ENCODE measurements around the gene ECE1.
"Not testable (repeated sequence)": the region's sequence is repeated elsewhere in the genome, so short reads cannot be mapped to it uniquely, and the experiment has no call there.

Gene ECE1

DNA sequence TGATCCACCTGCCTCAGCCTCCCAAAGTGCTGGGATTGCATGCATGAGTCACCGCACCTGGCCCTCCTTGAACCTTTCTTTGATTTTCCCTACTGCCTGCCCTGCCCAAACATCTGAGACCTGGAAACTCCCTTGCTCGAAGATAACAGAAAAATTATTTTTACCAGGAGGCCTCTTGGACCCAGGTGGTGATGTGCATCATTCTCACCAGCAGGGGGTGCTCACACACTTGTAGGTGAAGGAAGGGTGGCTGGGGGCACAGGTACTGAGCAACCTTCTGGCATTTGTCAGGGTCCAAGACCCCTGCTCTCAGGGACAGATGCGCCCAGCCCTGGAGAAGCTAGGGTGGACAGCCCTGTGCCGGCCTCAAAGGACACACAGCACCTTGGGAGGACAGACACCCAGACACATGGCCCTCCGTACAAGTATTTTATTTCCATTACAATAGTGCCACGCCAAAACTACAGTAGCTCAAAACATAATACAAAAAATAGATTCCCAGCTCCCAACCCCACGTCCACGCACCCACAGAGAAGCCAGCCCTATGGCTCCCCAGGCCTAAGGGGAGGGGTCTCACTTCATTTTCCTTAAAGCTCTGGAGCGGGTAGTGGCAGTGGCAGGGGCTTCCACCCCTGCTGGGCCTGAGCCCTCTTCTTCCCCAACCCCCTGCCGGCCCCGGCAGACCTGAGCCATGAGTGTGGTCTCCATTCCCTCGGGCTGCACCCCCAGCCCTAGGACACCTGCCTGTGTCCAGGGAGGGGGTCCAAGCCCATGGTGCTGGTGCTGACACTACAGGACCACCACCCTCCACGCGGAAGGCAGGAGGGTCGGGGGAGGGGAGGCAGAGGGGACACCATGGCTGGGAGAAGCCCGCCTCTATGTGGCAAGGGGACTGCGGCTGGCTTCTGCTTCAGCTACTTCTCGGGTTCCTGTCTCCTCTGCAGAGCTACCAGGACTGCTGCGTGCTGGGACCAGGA is 73.1 kb downstream of the ECE1 start:
- peak; percentile 58 for DNase-seq

DNA sequence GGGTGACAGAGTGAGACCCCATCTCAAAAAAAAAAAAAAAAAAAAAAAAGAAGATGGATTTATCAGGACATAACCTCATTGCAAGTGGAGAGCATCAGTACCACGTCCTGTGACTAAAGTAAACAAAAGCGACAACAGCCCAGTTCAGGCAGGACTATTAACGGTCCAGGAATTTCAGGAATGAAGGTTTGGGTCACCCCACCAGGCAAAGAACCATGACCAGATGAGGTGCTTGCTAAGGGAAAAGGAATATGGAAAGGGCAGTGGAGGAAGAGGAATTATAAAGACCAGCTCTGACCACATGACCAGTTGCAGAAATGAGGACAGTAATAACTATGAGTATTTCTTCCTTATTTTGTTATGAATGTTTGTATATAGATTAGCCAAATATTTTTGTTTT is 78.1 kb downstream of the ECE1 start:
- DNase-seq: no peak

DNA sequence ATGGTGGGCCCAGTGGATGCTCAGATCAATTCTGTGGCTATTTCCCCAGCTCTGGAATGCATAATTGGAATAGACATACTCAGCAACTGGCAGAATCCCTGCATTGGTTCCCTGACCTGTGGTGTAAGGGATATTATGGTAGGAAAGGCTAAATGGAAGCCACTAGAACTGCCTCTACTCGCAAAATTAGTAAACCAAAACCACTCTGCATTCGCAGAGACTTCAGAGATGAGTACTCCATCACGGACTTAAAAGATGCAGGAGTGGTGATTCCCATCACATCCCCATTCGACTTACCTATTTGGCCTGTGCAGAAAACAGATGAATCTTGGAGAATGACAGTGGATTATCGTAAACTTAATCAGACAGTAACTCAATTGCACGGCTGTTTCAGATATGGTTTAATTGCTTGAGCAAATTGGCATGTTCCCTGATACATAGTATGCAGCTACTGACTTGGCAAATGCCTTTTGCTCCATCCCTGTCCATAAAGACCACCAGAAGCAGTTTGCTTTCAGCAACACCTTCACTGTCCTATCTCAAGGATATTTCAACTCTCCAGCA is 82.0 kb downstream of the ECE1 start:
- not testable (repeated sequence) for DNase-seq

DNA sequence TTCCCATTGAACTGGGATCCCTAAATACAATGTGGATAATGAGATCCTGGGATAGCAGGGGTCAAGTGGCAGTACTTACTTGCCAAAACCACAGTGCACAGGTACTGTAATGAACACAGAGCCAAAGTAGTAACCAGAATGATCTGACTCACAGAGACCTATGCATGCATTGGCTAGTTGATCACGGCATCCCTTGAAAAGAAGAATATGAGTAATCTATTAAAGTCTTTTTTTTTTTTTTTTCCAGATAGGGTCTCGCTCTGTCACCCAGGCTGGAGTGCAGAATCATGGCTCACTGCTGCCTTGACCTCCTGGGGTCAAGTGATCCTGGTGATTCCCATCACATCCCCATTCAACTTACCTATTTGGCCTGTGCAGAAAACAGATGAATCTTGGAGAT is 84.1 kb downstream of the ECE1 start:
- no peak for DNase-seq

GRCh38 chr1:21205416-21205815 is 84.8 kb downstream of the ECE1 start:
- no peak for DNase-seq

GRCh38 chr1:21201650-21202049 is 88.6 kb downstream of the ECE1 start:
- DNase-seq: no peak

DNA sequence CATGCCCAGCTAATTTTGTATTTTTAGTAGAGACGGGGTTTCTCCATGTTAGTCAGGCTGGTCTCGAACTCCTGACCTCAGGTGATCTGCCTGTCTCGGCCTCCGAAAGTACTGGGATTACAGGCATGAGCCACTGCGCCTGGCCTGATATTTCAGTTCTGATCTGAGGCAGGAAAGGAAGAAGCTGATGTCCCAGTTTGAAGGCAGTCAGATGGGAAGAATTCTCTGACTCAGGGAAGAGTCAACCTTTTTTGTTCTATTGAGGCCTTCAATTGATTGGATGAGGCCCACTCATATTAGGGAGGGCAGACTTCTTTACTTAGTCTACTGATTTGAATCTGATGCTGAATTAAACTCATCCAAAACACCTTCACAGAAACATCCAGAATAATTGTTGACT is 89.0 kb downstream of the ECE1 start:
- DNase-seq: not testable (repeated sequence)

DNA sequence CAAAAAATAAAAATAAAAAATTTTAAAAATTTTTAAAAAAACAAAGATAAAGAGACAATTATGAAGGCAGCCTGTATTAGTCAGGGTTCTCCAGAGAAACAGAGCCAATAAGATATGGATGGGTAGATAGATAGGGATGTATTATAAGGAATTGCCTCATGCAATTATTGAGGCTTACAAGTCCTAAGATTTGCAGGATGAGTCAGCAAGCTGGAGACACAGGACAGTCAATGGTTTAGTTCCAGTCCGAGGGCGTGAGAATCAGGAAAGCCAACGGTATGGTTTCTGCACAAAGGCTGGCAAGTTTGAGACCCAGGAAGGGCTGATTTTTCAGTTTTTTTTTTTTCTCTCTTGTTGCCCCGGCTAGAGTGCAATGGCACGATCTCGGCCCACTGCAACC is 89.5 kb downstream of the ECE1 start:
- no peak for DNase-seq

DNA sequence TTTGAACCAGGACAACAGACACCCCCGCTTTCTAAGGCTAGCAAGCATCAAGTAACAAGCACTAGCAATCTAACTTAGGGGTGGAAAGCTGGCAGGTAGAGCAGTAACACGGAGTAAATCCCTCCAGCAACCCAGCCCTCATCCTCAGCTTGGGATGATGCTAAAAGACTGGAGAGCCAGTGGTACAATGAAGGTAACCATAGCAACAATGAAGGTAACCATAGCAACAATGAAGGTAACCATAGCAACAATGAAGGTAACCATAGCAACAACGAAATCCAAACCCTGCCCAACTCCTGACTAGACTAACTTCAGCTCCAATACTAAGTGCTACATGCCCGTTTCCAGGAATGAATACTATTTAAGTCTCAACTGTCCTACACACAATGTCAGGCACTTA is 91.3 kb downstream of the ECE1 start:
- no peak for DNase-seq

DNA sequence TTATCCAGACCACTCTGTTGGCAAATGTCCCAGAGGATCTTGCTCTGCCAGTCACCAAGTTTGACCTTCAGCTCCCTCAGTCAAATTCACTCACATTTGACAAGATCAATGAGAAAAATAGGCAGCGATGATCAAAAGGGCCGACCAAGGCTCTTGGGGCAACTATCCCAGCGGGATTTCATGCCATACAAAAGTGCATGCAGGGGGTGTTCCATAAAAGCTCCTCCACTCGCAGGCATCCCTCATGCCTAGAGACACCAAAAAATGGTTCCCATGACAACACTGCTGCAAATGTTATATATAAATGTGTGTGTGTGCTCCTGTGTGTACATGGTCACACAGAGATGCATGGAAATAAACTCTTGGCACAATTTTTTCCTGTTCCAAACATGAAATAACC is 97.4 kb downstream of the ECE1 start:
- no peak for DNase-seq

DNA sequence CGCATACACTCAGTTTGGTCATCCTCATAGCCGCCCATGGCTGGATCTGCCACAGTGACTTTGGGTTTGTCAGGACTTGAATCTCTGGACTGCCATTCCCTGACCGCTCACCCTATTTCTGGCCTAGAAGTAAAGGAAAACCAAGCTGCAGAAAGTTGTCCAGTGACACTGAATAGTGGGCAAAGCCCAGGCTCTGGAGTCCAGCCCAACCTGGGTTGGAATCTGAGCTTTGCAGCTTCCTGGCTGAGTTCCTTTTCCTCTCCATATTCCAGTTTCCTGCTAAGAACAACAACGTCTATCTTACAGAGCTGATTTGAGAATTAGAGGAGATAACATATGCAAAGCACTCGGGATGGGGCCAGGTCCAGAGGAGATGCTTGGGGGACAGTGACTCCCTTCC is 98.0 kb downstream of the ECE1 start:
- no peak for DNase-seq

- not testable (repeated sequence) for DNase-seq
These were observed 99.5 kb downstream of the ECE1 start for GRCh38 chr1:21190771-21191170.

DNA sequence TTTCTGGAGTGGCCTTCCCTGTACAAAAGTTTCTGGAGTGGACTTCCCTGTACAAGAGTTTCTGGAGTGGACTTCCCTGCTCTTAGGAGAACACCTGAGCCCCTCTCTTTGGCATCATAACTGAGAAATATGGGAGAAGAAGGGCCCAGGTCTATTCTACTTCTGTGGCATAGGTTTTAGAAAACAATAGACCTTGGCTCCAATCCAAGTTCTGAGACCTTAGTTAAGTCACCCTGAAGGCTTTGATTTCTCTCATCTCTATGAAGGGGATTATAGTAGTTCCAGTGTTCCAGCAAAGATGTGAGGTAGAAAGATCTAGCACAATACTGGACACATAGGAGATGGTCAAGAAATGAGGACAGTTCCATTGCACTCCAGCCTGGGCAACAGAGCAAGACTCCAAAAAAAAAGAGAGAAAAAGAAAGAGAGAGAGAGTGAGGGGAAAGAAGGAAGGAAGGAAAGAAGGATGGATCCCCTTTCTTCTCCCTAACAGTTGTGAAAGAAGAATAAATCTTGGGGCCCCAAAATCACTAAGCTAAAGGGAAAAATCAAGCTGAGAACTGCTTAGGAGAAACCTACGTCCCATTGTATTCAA is 100.3 kb downstream of the ECE1 start:
- DNase-seq: no peak

- no peak for DNase-seq
These were observed 100.8 kb downstream of the ECE1 start for GRCh38 chr1:21189421-21189820.

DNA sequence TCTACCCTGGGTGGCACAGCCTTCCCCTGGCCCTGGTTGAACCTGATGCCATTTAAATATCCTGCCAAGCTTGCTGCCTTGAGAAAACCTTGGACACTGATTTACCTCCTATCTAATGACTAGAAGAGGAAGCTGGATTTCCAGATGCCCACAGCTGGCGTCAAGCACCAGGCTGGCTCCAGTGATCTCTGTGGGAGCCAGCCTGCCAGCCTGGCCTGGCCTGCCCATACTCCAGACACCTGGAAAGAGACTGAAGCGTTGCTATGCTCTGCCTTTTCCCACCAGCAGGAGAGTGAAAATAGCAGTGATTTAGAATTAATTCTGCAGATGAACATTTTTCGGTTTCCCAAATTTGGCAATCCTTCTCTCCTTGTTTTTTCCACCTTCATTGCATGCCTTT is 102.0 kb downstream of the ECE1 start:
- no peak for DNase-seq

GRCh38 chr1:21185221-21185731 is 105.0 kb downstream of the ECE1 start:
- DNase-seq: no peak

GRCh38 chr1:21184276-21184675 is 106.0 kb downstream of the ECE1 start:
- DNase-seq: no peak

GRCh38 chr1:21182181-21182731 is 108.0 kb downstream of the ECE1 start:
- no peak for DNase-seq

- DNase-seq: not testable (repeated sequence)
These were observed 112.0 kb downstream of the ECE1 start for GRCh38 chr1:21178271-21178670.

DNA sequence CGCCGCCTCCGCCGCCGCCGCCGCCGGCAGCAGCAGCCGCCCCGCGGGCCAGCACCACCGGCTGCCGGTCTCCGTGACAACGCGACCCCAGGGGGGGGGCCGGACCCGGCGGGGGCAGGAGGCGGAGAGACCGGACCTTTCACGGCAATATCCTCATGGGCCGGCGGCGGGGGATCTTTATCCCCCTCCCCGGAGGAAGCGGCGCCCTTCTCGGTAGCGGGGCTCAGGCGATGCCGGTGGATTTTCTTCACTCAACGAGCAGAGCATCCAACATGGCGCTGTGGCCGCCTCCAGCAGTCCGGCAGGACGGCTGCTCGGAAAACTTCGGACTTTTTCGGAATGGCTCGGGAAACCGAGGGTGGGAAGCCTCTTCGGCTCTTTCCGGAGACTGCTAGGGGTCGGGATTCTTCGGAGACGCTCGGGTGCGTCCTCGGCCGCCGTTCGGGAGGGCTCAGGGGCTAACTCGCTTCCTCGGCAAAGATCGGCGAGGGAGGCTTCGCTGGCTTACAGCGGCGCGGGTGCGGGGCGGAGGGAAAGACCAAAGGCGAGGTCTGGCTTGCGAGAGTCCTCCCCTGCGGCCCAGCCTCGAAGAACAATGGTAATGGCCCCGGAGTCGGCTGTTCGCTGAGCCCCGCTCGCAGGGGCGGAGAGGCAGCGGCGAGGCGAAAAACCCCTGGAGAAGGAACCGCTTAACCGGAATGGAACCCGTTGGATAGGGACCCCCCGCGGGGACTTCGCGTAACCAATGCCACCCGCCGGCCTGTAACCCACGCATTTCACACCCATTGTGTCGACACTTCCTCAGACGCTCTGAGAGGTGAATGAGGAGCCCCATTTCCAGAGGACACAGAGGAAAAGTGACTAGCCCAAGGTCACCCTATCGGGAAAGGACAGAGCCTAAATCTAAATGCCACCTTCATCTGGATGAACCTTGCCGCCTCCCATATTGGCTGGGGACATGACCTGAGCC is 113.4 kb downstream of the ECE1 start, which contains the start of gene EIF4G3:
TSS of gene EIF4G3 (minus strand) at position 312 of the 970 bp plus-strand sequence. CDS start 174,155 bp downstream, outside the sequence.
- DNase-seq: peak; percentile 99

DNA sequence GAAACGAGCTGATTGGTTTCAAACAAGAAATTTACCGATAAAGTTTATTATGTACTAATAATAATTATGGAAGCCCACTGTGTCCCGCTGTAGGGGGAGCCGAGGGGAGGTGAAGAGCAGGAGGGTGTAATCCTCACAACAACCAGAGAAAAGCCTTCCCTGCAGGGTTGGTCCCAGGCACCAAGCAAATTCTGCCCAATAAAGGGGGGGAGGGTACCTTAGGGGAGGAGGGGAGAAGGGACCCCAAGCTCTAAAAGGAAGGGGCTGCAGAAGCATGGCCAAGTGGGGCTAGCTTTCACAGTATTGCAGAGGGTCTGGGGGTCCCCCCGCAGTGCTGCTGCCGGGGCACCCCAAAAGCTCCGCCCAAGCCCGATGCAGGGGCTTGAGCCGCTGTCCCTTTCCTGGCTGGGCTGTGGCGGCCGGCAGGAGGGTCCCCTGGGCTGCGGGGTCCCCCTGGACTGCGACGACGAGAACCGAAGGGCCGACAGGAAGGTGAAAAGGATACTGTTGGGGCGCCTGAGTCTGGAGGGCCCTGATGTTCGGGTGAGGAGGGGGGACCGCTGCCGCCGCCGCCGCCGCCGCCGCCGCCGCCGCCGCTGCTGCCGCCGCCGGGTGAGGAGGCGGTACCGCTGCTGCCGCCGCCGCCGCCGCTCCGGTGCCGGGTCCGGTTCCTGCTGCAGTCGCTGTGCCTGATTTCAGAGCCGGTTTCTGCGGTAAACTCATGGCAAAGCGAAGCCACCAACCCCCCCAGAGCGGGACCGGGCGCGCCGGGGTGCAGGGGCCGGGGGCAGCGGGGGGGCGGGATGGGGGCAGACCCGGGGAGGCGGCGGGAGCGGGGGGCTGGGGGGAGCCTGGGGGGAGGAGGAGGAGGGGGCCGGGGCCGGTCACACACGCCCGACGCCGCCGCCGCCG is 114.3 kb downstream of the ECE1 start:
- DNase-seq: peak; percentile 27

Measured in activated T-cell treated with anti-CD3 and anti-CD28 coated beads for 4 hours (primary cell).